Mononuclear cell (primary cell): Measurements from ENCODE around the gene TMCO2. TPM values are rescaled to one million over a fixed set of nuclear protein-coding genes. Genes with fewer than 3 reads are reported as not detected.
"Not testable (repeated sequence)": the region's sequence is repeated elsewhere in the genome, so short reads cannot be mapped to it uniquely, and the experiment has no call there.

Experiments used
- H3K27me3 ChIP-seq: 2 replicates; pipeline ENCODE4 v1.6.0; 2011; ENCODE audit warnings: low read length, control low read depth; ENCODE audit not compliant: insufficient read depth
- H3K4me1 ChIP-seq: 2 replicates; pipeline ENCODE4 v1.5.1; 2011; ENCODE audit warnings: mild to moderate bottlenecking, low read length, control low read depth; ENCODE audit not compliant: insufficient read depth
- H3K4me3 ChIP-seq: 2 replicates; pipeline ENCODE4 v1.5.1; 2011; ENCODE audit warnings: mild to moderate bottlenecking, low read length, moderate library complexity
- H3K9me3 ChIP-seq: 2 replicates; pipeline ENCODE4 v1.5.1; 2011; ENCODE audit warnings: low read depth, mild to moderate bottlenecking, control low read depth, low read length
- total RNA-seq: library from RNA; depleted of rRNA; stranded (reverse); fragments of >200 nt; gene quantifications from one replicate; pipeline ENCODE4 v1.2.3, GENCODE V29; 2012

TMCO2 gene
- not detected for total RNA-seq

GRCh38 chr1:40247655-40248054 is at the start of gene TMCO2:
Gene TMCO2, plus strand, starts transcription at chr1:40247937. Its CDS starts 57 bp downstream, at chr1:40247994.
- Histone ChIP-seq H3K4me3 (no peak within 1 kb of the TSS), H3K9me3 (no peaks in the 10 kb centered on the region), H3K4me1 (peaks cover 16% of the 10 kb centered on the region)

GRCh38 chr1:40199126-40199525 is 48.6 kb upstream of the TMCO2 start:
- Histone ChIP-seq H3K4me3 (no peak overlapping the region), H3K27me3 (no peaks in the 10 kb centered on the region), H3K9me3 (no peaks in the 10 kb centered on the region), H3K4me1 (no peaks in the 10 kb centered on the region)

More at GRCh38 chr1:40247655-40248054, at the start of gene TMCO2:
- H3K27me3 ChIP-seq = no peaks in the 10 kb centered on the region

GRCh38 chr1:40204856-40205255 is 42.9 kb upstream of the TMCO2 start:
- Histone ChIP-seq H3K27me3 (no peaks in the 10 kb centered on the region), H3K4me1 (peaks cover 5% of the 10 kb centered on the region), H3K9me3 (no peaks in the 10 kb centered on the region), H3K4me3 (no peak overlapping the region)

GRCh38 chr1:40210511-40211204 is 37.1 kb upstream of the TMCO2 start:
- H3K4me1 ChIP-seq = no peaks in the 10 kb centered on the region
- H3K27me3 ChIP-seq = no peaks in the 10 kb centered on the region
- H3K9me3 ChIP-seq = no peaks in the 10 kb centered on the region
- H3K4me3 ChIP-seq = no peak overlapping the region

- H3K4me1 ChIP-seq = no peaks in the 10 kb centered on the region
- no peaks in the 10 kb centered on the region for H3K9me3 ChIP-seq
- H3K4me3 ChIP-seq = no peak overlapping the region
- no peaks in the 10 kb centered on the region for H3K27me3 ChIP-seq
Observed at GRCh38 chr1:40218333-40218732, 29.4 kb upstream of the TMCO2 start.

GRCh38 chr1:40221471-40221905 is 26.2 kb upstream of the TMCO2 start:
- not testable (repeated sequence) for H3K4me3 ChIP-seq, H3K9me3 ChIP-seq, H3K4me1 ChIP-seq, H3K27me3 ChIP-seq

- H3K4me1 ChIP-seq = no peaks in the 10 kb centered on the region
- H3K4me3 ChIP-seq = no peak overlapping the region
- H3K27me3 ChIP-seq = no peaks in the 10 kb centered on the region
- no peaks in the 10 kb centered on the region for H3K9me3 ChIP-seq
Observed at GRCh38 chr1:40221977-40222772, 25.6 kb upstream of the TMCO2 start.

- H3K4me3 ChIP-seq = no peak overlapping the region
- H3K27me3 ChIP-seq = no peaks in the 10 kb centered on the region
- no peaks in the 10 kb centered on the region for H3K4me1 ChIP-seq
- H3K9me3 ChIP-seq = no peaks in the 10 kb centered on the region
Observed at GRCh38 chr1:40224040-40224439, 23.7 kb upstream of the TMCO2 start.

- Histone ChIP-seq H3K4me1 (no peaks in the 10 kb centered on the region), H3K4me3 (no peak overlapping the region), H3K27me3 (no peaks in the 10 kb centered on the region), H3K9me3 (no peaks in the 10 kb centered on the region)
Observed at GRCh38 chr1:40226192-40226591, 21.5 kb upstream of the TMCO2 start.

- no peak overlapping the region for H3K4me3 ChIP-seq
- no peaks in the 10 kb centered on the region for H3K27me3 ChIP-seq
- no peaks in the 10 kb centered on the region for H3K9me3 ChIP-seq
- no peaks in the 10 kb centered on the region for H3K4me1 ChIP-seq
Observed at GRCh38 chr1:40232444-40232843, 15.3 kb upstream of the TMCO2 start.

GRCh38 chr1:40239626-40240025 is 8.1 kb upstream of the TMCO2 start:
- H3K27me3 ChIP-seq = no peaks in the 10 kb centered on the region
- H3K4me3 ChIP-seq = no peak overlapping the region
- H3K4me1 ChIP-seq = peaks cover 28% of the 10 kb centered on the region
- no peaks in the 10 kb centered on the region for H3K9me3 ChIP-seq

GRCh38 chr1:40240390-40240789 is 7.3 kb upstream of the TMCO2 start:
- no peaks in the 10 kb centered on the region for H3K9me3 ChIP-seq
- no peaks in the 10 kb centered on the region for H3K27me3 ChIP-seq
- peaks cover 28% of the 10 kb centered on the region for H3K4me1 ChIP-seq
- H3K4me3 ChIP-seq = no peak overlapping the region

GRCh38 chr1:40241362-40241761 is 6.4 kb upstream of the TMCO2 start:
- Histone ChIP-seq H3K4me1 (peaks cover 28% of the 10 kb centered on the region), H3K4me3 (no peak overlapping the region), H3K9me3 (no peaks in the 10 kb centered on the region), H3K27me3 (no peaks in the 10 kb centered on the region)

- Histone ChIP-seq H3K27me3 (no peaks in the 10 kb centered on the region), H3K4me1 (peaks cover 28% of the 10 kb centered on the region), H3K9me3 (no peaks in the 10 kb centered on the region)
Observed at GRCh38 chr1:40243351-40243750, 4.4 kb upstream of the TMCO2 start.

GRCh38 chr1:40244138-40244744 is 3.5 kb upstream of the TMCO2 start:
- H3K4me1 ChIP-seq = peaks cover 28% of the 10 kb centered on the region
- no peaks in the 10 kb centered on the region for H3K9me3 ChIP-seq
- no peaks in the 10 kb centered on the region for H3K27me3 ChIP-seq
- H3K4me3 ChIP-seq = no peak overlapping the region

More at GRCh38 chr1:40243351-40243750, 4.4 kb upstream of the TMCO2 start:
- H3K4me3 ChIP-seq = no peak overlapping the region
